ENCODE measurements around the gene PSMB3. TPM values are rescaled to one million over a fixed set of nuclear protein-coding genes. Genes with fewer than 3 reads are reported as not detected.

The PSMB3 gene
- total and polyA plus RNA-seq, 9 of the 15 experiments (the other 6 are each of a cell fraction or from before 2014, with no cell fraction given) = 460 to 2,775 (median 574) TPM

- ChIA-PET CTCF (ENCODE audit: low intra/inter-chr PET ratio) (no interaction called here), POLR2A (interaction anchor here (1.0 kb wide), 1 partner anchor 15 kb away, joined by 3 read pairs; no protein-coding TSS in a partner anchor)
- Histone ChIP-seq H3K4me1 (replicated peaks in 1 of 2; ENCODE audit: control insufficient read depth in 2 of 2, insufficient read depth in 2 of 2, low read length in 2 of 2) (peaks cover 28 to 52% of the 10 kb centered on the region in 2 experiments), H3K36me3 (ENCODE audit: control insufficient read depth, insufficient read depth, low read length) (peaks cover 76% of the 10 kb centered on the region; the same call in 2 of the 3 replicates), H3K4me3 (no peak overlapping the region), H3K4me2 (ENCODE audit: insufficient read depth, low read length) (no peak overlapping the region), H3K9me3 (replicated peaks; ENCODE audit: control insufficient read depth, insufficient read depth, low read depth, low read length) (no peaks in the 10 kb centered on the region), H2AFZ (ENCODE audit: low read depth, low read length) (no peak overlapping the region), H3K9ac (ENCODE audit: insufficient read depth in 1 of 2, low read depth in 2 of 2, low read length in 2 of 2) (no peak overlapping the region), H3K27ac (ENCODE audit: extremely low read depth, low read depth, low read length) (no peak overlapping the region), H3K79me2 (ENCODE audit: control insufficient read depth, insufficient read depth, low read length) (no peaks in the 10 kb centered on the region), H3K9me1 (ENCODE audit: control insufficient read depth, insufficient read depth, low read length) (peaks cover 4% of the 10 kb centered on the region), H4K20me1 (replicated peaks; ENCODE audit: control insufficient read depth, insufficient read depth, low read length) (peaks cover 8% of the 10 kb centered on the region; the same call in 1 of the 2 replicates), H3K27me3 (ENCODE audit: control insufficient read depth in 2 of 2, insufficient read depth in 2 of 2, low read length in 2 of 2) (no peaks in the 10 kb centered on the region)
- FAIRE-seq = no peak
- no peak for ATAC-seq
- no peak for DNase-seq (ENCODE audit: extremely low read depth in 1 of 4, low spot score in 3 of 4)
- 89% methylated on average over 11 of the region's 11 CpGs for WGBS (ENCODE audit: insufficient coverage, low coverage, missing lambda C conversion rate)
- BruUV-seq (replicated peaks) = no TSS peak
- in situ Hi-C loops (cut with MboI) (no loop called here), intact Hi-C loops (cut with micrococcal nuclease) (no loop called here)
- TF ChIP-seq KHSRP (IDR thresholded peaks at IDR 0.05) = no peak
- no peak for TF ChIP-seq ZNF512 (tag; IDR thresholded peaks at IDR 0.05)
- no peak for TF ChIP-seq THRB (CRISPR knock-in tag; conservative IDR thresholded peaks at IDR 0.05)
- TF ChIP-seq ZNF511 (CRISPR knock-in tag; IDR thresholded peaks at IDR 0.05) = no peak
- no peak for TF ChIP-seq ZBTB17 (CRISPR knock-in tag; IDR thresholded peaks at IDR 0.05)
- no peak for TF ChIP-seq ZNF764 (CRISPR knock-in tag; IDR thresholded peaks at IDR 0.05; ENCODE audit: low read depth)
- no peak for TF ChIP-seq LEF1 (IDR thresholded peaks at IDR 0.05)
- no peak for TF ChIP-seq TSHZ1 (CRISPR knock-in tag; IDR thresholded peaks at IDR 0.05)
- no peak for TF ChIP-seq CREB3L1 (IDR thresholded peaks at IDR 0.05; ENCODE audit: borderline replicate concordance, low read depth)
- no peak for TF ChIP-seq COPS2 (conservative IDR thresholded peaks at IDR 0.05)
- TF ChIP-seq USF1 (CRISPR knock-in tag; IDR thresholded peaks at IDR 0.05) = no peak
- no peak for TF ChIP-seq ZNF830 (CRISPR knock-in tag; IDR thresholded peaks at IDR 0.05)
- TF ChIP-seq ARID2 (IDR thresholded peaks at IDR 0.05) = no peak
Observed at GRCh38 chr17:38713456-38714075, 39.0 kb upstream of the PSMB3 start.

Data from K562 (cell line).